ENCODE data around the gene VPS37B.

VPS37B gene

GRCh38 chr12:122939125-122939524 is 43.2 kb upstream of the VPS37B start:
- TF ChIP-seq, protein P1, sequence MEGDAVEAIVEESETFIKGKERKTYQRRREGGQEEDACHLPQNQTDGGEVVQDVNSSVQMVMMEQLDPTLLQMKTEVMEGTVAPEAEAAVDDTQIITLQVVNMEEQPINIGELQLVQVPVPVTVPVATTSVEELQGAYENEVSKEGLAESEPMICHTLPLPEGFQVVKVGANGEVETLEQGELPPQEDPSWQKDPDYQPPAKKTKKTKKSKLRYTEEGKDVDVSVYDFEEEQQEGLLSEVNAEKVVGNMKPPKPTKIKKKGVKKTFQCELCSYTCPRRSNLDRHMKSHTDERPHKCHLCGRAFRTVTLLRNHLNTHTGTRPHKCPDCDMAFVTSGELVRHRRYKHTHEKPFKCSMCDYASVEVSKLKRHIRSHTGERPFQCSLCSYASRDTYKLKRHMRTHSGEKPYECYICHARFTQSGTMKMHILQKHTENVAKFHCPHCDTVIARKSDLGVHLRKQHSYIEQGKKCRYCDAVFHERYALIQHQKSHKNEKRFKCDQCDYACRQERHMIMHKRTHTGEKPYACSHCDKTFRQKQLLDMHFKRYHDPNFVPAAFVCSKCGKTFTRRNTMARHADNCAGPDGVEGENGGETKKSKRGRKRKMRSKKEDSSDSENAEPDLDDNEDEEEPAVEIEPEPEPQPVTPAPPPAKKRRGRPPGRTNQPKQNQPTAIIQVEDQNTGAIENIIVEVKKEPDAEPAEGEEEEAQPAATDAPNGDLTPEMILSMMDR (IDR thresholded peaks at IDR 0.05): no peak
- H3K27ac ChIP-seq: no peak overlapping the region
- H3K4me3 ChIP-seq: no peak overlapping the region
- no peak for DNase-seq
- H3K36me3 ChIP-seq: peaks cover 0 to 49% (median 15%) of the 10 kb centered on the region in 3 donors
- intact Hi-C loops (cut with DNase I; ENCODE audit: low total_unique reads): no loop called here
- peaks cover 0 to 12% (median 5%) of the 10 kb centered on the region in 4 donors for H3K4me1 ChIP-seq
- no peaks in the 10 kb centered on the region for H3K9me3 ChIP-seq
- no peaks in the 10 kb centered on the region for H3K27me3 ChIP-seq

- H3K36me3 ChIP-seq: peaks cover 0 to 55% (median 15%) of the 10 kb centered on the region in 3 donors
- peaks cover 0 to 12% (median 2%) of the 10 kb centered on the region in 4 donors for H3K4me1 ChIP-seq
- no peak for DNase-seq
- TF ChIP-seq, protein P1 (IDR thresholded peaks at IDR 0.05): no peak
- H3K27ac ChIP-seq: no peak overlapping the region
- intact Hi-C loops (cut with DNase I; ENCODE audit: low total_unique reads): no loop called here
- no peaks in the 10 kb centered on the region for H3K27me3 ChIP-seq
- H3K4me3 ChIP-seq: no peak overlapping the region
- H3K9me3 ChIP-seq: no peaks in the 10 kb centered on the region
Observed at GRCh38 chr12:122937622-122938091, 41.7 kb upstream of the VPS37B start.

DNA sequence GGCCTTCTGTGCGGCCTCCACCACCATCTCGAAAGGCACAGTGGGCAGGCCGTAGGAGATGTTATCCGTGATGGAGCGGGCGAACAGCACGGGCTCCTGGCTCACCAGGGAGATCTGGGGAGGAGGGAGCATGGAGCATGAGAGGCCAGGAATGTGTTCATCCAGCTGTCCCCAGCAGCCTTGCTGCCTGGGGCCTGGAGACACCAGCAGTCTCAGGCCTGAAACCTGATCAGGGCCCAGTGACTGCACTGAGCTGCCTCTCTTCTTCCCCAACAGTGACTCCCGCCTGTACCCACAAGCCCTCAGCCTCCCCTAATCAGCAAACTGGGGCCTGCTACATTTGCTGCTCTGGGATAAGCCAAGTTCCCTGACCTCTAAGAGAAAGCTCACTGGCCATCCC is 39.4 kb upstream of the VPS37B start:
- intact Hi-C loops (cut with DNase I; ENCODE audit: low total_unique reads): no loop called here
- no peak overlapping the region for H3K27ac ChIP-seq
- H3K9me3 ChIP-seq: no peaks in the 10 kb centered on the region
- TF ChIP-seq, protein P1 (IDR thresholded peaks at IDR 0.05): no peak
- DNase-seq: no peak
- no peaks in the 10 kb centered on the region for H3K4me1 ChIP-seq
- H3K36me3 ChIP-seq: peaks cover 0 to 74% (median 18%) of the 10 kb centered on the region in 3 donors
- H3K4me3 ChIP-seq: no peak overlapping the region
- no peaks in the 10 kb centered on the region for H3K27me3 ChIP-seq

GRCh38 chr12:122934722-122935121 is 38.8 kb upstream of the VPS37B start:
- Histone ChIP-seq H3K36me3 (peaks cover 0 to 74% (median 18%) of the 10 kb centered on the region in 3 donors), H3K4me1 (no peaks in the 10 kb centered on the region), H3K27ac (no peak overlapping the region), H3K4me3 (no peak overlapping the region), H3K9me3 (no peaks in the 10 kb centered on the region), H3K27me3 (no peaks in the 10 kb centered on the region)
- TF ChIP-seq, protein P1 (IDR thresholded peaks at IDR 0.05): no peak
- intact Hi-C loops (cut with DNase I; ENCODE audit: low total_unique reads): no loop called here
- no peak for DNase-seq

DNA sequence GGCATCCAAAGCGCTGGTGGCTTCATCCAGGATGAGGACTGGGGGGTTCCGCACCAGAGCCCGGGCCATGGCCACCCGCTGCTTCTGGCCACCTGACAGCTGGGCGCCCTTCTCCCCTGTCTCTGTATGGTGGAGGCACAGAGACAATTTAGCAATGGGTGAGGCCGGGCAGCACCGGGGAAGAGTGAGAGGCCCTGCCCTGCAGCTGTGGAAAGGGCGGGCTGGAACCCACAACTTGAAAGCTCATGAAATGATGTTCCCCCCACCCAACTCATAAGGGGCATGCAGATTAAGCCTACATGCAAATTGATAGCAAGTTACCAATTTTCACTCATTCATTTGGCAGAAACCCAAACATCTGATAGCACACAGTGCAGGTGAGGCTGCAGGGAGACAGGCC is 36.3 kb upstream of the VPS37B start:
- Histone ChIP-seq H3K36me3 (peaks cover 0 to 54% (median 18%) of the 10 kb centered on the region in 3 donors), H3K4me3 (no peak overlapping the region), H3K27ac (no peak overlapping the region), H3K9me3 (no peaks in the 10 kb centered on the region), H3K4me1 (no peaks in the 10 kb centered on the region), H3K27me3 (no peaks in the 10 kb centered on the region)
- DNase-seq: no peak
- TF ChIP-seq, protein P1 (IDR thresholded peaks at IDR 0.05): no peak
- intact Hi-C loops (cut with DNase I; ENCODE audit: low total_unique reads): no loop called here

GRCh38 chr12:122929812-122930211 is 33.9 kb upstream of the VPS37B start:
- Histone ChIP-seq H3K4me3 (no peak overlapping the region), H3K9me3 (no peaks in the 10 kb centered on the region), H3K27ac (no peak overlapping the region), H3K4me1 (no peaks in the 10 kb centered on the region), H3K36me3 (peaks cover 0 to 38% (median 3%) of the 10 kb centered on the region in 3 donors), H3K27me3 (no peaks in the 10 kb centered on the region)
- TF ChIP-seq, protein P1 (IDR thresholded peaks at IDR 0.05): no peak
- intact Hi-C loops (cut with DNase I; ENCODE audit: low total_unique reads): no loop called here
- DNase-seq: no peak
